Measurements from ENCODE around the gene PPP1R3C.

The PPP1R3C gene

GRCh38 chr10:91629715-91630549, 2.9 kb downstream of the PPP1R3C start:
- no peak for DNase-seq (ENCODE audit: low spot score)

GRCh38 chr10:91628383-91628782, 4.5 kb downstream of the PPP1R3C start:
- no peak for DNase-seq (ENCODE audit: low spot score)

DNA sequence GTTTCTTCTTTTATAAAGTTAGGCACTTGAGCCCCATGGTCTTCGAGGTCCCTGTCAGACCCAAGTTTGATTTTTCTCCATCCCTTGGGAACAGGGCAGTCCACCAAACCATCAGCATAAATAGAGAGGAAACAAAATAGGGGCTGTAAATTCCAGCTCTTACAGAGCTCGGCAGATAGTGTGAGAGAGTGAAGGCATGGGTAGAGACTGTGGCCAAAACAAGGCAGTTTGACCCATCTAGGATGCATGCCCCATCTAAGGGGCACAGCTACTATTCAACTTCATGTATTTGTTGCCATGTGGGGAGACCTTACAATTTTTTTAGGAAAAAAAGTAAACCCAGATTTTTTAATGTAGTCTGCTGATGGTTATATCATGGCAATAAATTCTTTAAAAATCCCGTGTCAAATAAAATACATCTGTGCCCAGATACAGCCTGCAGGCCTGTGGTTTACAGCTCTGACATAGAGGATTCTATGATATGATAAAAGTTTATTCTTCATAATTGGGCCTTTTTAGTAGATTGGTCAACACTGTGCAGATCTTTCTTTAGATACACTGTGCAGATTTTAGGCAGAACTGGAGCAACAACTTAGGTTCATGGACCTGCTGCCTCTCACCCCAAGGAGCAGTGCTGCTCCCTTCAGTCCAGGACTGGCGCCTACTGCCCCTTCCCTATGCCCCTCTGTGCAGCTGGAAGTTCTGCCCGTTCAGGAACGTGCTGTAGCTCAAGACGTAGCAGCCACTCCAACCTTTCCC, 5.3 kb downstream of the PPP1R3C start:
- no peak for DNase-seq (ENCODE audit: low spot score)

- no peak for DNase-seq (ENCODE audit: low spot score)
These were observed 5.9 kb downstream of the PPP1R3C start for GRCh38 chr10:91626936-91627335.

- no peak for DNase-seq (ENCODE audit: low spot score)
These were observed 8.2 kb downstream of the PPP1R3C start for GRCh38 chr10:91624633-91625032.

GRCh38 chr10:91622601-91623000, 10.3 kb downstream of the PPP1R3C start:
- DNase-seq (ENCODE audit: low spot score), result no peak

DNA sequence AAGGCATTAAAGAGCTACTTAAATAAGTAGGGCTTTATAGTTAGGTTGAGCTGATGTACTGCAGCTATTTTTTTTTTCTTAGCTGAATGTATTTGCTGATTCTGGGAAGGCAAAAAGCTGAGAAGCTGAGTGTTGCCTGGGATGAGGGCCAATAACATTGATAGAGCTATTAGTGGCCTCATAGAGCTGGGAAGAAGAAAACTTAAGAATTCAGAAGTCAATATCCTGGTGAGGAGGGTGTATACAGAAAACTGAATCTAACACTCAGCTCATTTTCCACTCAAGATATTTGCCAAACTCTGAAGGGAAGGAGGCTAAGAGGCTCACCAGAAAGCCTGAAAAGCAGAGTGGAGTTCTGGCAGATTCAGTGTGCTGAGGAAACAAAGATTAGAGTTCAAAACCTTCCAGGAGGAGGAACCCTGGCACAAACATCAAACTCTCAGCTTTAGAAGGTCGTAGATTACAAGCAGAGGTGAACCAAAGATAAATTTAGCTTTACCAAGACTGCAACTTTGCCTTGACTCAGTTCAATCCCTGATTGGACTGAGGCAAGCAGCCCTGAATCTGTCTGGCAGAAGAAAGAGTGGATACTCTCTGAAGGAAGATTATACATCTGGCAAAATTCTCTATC, 11.3 kb downstream of the PPP1R3C start:
- DNase-seq (ENCODE audit: low spot score), result no peak

DNA sequence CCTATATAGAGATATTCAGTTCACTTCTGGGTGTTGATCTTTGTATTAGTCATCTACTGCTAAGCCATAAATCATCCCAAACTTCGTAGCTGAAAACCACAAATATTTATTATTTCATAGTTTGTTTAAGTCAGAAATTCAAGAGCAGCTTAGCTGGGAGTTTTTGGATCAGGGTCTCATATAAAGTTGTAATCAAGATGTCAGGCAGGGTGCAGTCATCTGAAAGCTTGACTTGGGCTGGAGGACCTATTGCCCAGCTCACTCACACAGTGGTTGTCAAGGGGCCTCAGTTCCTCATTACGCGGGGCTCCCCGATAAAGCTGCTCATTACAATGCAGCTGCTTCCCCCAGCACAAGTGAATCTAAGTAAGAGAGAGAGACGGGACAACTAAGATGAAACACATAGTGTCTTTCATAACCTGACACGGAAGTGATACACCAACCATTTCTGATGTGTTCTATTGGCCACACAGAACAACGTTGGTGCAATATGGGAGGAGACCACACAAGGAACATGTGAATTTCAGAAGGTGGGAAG, 15.7 kb downstream of the PPP1R3C start:
- DNase-seq (ENCODE audit: low spot score), result no peak

DNA sequence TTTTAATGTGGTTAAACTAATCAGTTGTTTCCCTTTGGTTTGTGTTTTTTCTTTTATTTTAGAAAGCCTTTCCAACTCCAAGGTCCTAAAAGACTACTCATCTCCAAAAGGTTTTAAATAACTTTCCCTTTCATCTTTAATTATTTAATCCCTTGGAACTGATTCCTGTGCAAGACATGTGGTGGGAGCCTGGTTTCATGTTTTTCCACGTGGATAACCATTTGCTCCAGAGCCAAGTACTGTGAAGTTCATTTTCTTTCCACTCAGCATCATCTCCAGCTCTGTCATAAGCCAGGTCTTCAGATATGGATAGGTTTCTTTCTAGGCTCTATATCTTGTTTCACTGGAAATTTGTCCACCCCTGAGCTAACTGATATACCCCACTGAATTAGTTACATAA, 16.7 kb downstream of the PPP1R3C start:
- DNase-seq (ENCODE audit: low spot score), result no peak

- no peak for DNase-seq (ENCODE audit: low spot score)
These were observed 18.6 kb downstream of the PPP1R3C start for GRCh38 chr10:91614225-91614624.

GRCh38 chr10:91613411-91614187, 19.3 kb downstream of the PPP1R3C start:
- DNase-seq (ENCODE audit: low spot score), result no peak

DNA sequence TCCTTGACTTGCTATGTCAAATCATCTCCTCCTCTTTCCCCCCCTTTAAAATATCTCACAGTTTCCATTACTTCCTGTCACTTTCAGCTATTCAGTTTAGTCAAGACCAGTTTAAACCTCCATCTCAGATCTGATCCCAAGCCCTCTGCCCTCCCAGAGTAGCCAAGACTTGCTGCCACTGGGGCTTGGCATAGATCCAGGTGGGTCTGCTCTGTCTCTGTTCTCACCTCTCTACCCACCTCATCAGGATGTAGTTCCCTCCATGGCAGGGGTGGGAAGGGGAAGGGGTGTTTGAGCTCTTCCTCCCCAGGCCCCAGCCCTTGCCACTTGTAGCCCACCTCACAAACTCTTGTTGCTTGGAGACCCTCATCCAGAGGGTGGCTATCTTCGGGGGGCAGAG, 22.0 kb downstream of the PPP1R3C start:
- DNase-seq (ENCODE audit: low spot score), result no peak

GRCh38 chr10:91610444-91610843, 22.4 kb downstream of the PPP1R3C start:
- DNase-seq (ENCODE audit: low spot score), result no peak

GRCh38 chr10:91607646-91608403, 25.0 kb downstream of the PPP1R3C start:
- no peak for DNase-seq (ENCODE audit: low spot score)

DNA sequence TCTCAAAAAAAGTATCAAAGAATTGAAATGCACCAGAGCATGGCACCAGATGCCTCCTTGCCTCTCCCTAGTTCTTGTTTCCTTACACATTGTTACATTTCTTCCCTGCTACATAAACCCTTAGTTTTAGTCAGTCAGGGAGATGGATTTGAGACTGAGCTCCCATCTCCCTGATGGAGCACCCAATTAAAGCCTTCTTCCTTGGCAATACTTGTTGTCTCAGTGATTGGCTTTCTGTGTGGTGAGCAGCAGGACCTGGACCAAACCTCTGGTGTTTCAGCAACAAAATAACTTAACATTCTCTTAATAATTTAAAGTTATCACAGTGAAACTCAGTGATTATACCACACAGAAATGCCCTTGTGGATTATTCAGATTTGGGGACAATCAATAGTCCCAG, 26.9 kb downstream of the PPP1R3C start:
- no peak for DNase-seq (ENCODE audit: low spot score)

GRCh38 chr10:91604553-91605534, 28.0 kb downstream of the PPP1R3C start:
- DNase-seq (ENCODE audit: low spot score), result no peak

DNA sequence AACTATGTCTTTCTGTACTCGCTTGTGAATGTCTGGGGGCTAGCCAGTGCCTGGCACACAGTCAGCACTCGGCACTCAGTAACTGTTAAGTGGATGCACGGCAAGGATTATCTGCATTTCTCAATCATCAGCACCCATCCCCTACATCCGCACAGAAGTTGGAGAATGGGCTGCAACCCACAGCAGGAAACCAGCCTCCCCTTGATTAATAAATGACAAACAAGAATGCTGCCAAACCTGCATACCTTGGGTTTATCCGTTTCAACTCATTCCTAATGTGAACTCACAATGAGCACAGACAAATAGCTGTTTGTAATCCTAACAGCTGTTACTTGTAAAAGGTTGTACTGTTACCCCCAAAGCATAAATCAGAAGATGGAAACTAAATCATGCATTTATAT, 28.9 kb downstream of the PPP1R3C start:
- DNase-seq (ENCODE audit: low spot score), result no peak

GRCh38 chr10:91602868-91603568, 29.9 kb downstream of the PPP1R3C start:
- no peak for DNase-seq (ENCODE audit: low spot score)

DNA sequence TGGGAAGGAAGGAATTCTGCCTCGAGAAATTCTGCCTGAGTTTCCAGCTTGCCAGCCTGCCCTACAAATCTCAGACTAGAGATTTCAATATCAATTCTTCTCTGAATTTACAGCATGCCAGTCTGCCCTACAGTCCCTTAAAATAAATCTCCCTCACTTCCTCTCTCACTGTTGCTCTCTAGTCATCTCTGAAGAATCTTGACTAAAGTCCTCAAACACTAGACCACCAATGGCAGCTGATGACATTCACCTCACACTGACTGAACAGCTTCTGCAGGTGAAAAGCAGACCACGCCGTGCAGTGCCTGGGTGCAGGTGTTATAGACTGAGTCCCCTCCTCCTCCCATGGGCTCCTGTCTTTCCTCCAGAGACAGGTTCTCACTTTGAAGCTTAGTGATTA, 30.4 kb downstream of the PPP1R3C start:
- no peak for DNase-seq (ENCODE audit: low spot score)

All from SK-N-DZ (cell line).